Esophagus muscularis mucosa (tissue), 4 donors: ENCODE results near the gene ABCC1. TPM values are rescaled to one million over a fixed set of nuclear protein-coding genes. Genes with fewer than 3 reads are reported as not detected.
"Not testable (repeated sequence)": the region's sequence is repeated elsewhere in the genome, so short reads cannot be mapped to it uniquely, and the experiment has no call there.

Experiments
- DNase-seq: peaks from one replicate; pipeline ENCODE4 v3.0.0-alpha.2; 2017; ENCODE audit errors: extremely low spot score
- H3K27ac ChIP-seq, 4 donors: fragments of 200-600 bp; sonication (generic); replicated peaks in 1 of 4; 1 replicate in 3 of 4; 2 replicates in 1 of 4; pipeline ENCODE4 v1.5.1; 2016 to 2019; ENCODE audit warnings: mild to moderate bottlenecking in 1 of 4
- H3K27me3 ChIP-seq, 4 donors: fragments of 200-600 bp; sonication (generic); one replicate each; pipeline versions ENCODE4 v1.5.1 to v1.6.0; 2016 to 2019
- H3K36me3 ChIP-seq, 4 donors: fragments of 200-600 bp; sonication (generic); one replicate each; pipeline ENCODE4 v1.5.1; 2016 to 2019
- H3K4me1 ChIP-seq, 4 donors: fragments of 200-600 bp; sonication (generic); one replicate each; pipeline ENCODE4 v1.5.1; 2016 to 2019
- H3K4me3 ChIP-seq, 4 donors: fragments of 200-600 bp; sonication (generic); 1 replicate in 2 of 4; 2 replicates in 2 of 4; pipeline ENCODE4 v1.5.1; 2016 to 2019; ENCODE audit warnings: mild to moderate bottlenecking in 4 of 4, moderate library complexity in 1 of 4
- H3K9me3 ChIP-seq, 4 donors: fragments of 200-600 bp; sonication (generic); 1 replicate in 3 of 4; 2 replicates in 1 of 4; pipeline ENCODE4 v1.5.1; 2016 to 2019
- CTCF ChIP-seq, 3 experiments: fragments of 200-600 bp in 2 of 3; fragments of 450-650 bp in 1 of 3; sonication (generic) in 2 of 3; IDR thresholded peaks; one replicate each; pipeline ENCODE4 v1.5.1; 2017 to 2019; ENCODE audit warnings: antibody characterized with exemption in 3 of 3, mild to moderate bottlenecking in 2 of 3, moderate library complexity in 1 of 3
- EP300 ChIP-seq: sonication (generic); formaldehyde crosslinking; IDR thresholded peaks from one replicate; pipeline ENCODE4 v1.6.1; 2017; ENCODE audit warnings: antibody characterized with exemption
- POLR2A ChIP-seq: fragments of 450-650 bp; IDR thresholded peaks from one replicate; pipeline ENCODE4 v1.6.1; 2017; ENCODE audit warnings: antibody characterized with exemption, moderate library complexity, mild to moderate bottlenecking, low read depth
- POLR2AphosphoS5 ChIP-seq, 2 donors: sonication (generic); formaldehyde crosslinking; IDR thresholded peaks; one replicate each; pipeline ENCODE4 v1.6.1; 2017; ENCODE audit warnings: antibody characterized with exemption in 2 of 2
- WGBS: methylation state at CpG from one replicate; pipeline ENCODE4 v1.1.5; 2018; 5-methylcytosine and 5-hydroxymethylcytosine counted together
- intact Hi-C: fragments of 100-400 bp; cut with DNase I; formaldehyde crosslinking; loops from one replicate; pipeline ENCODE4 v1.15.1; 2023
- total RNA-seq, 4 donors: library from RNA; depleted of rRNA; stranded (reverse); fragments of >200 nt; gene quantifications; one replicate each; pipeline versions ENCODE4 v1.1.0 to v1.2.1, GENCODE V29; 2016

Gene ABCC1
- total RNA-seq, 4 donors from 2014 or later: 61.8 to 141 (median 103) TPM

GRCh38 chr16:16096858-16097213, 147.4 kb downstream of the ABCC1 start:
- intact Hi-C loops: no loop called here
- Histone ChIP-seq H3K9me3 (no peaks in the 10 kb centered on the region), H3K27me3 (no peaks in the 10 kb centered on the region), H3K27ac (peak overlapping the region; percentile 87 to 90 (median 88)), H3K36me3 (peaks cover 7 to 43% (median 28%) of the 10 kb centered on the region in 4 donors), H3K4me1 (peaks cover 18 to 100% (median 98%) of the 10 kb centered on the region in 4 donors), H3K4me3 (no peak overlapping the region)
- TF ChIP-seq CTCF (IDR thresholded peaks at IDR 0.05) (no peak), POLR2AphosphoS5 (IDR thresholded peaks at IDR 0.05) (no peak), EP300 (no peak), POLR2A (no peak)
- 51% methylated on average over 3 of the region's 3 CpGs for WGBS
- no peak for DNase-seq

- peaks cover 13 to 89% (median 88%) of the 10 kb centered on the region in 4 donors for H3K4me1 ChIP-seq
- no peak overlapping the region for H3K4me3 ChIP-seq
- intact Hi-C loops: no loop called here
- no peak for DNase-seq
- H3K9me3 ChIP-seq: no peaks in the 10 kb centered on the region
- TF ChIP-seq EP300 (no peak), CTCF (IDR thresholded peaks at IDR 0.05) (no peak), POLR2A (no peak), POLR2AphosphoS5 (IDR thresholded peaks at IDR 0.05) (no peak)
- 90% methylated on average over 4 of the region's 4 CpGs for WGBS
- H3K27me3 ChIP-seq: no peaks in the 10 kb centered on the region
- peak overlapping the region; percentile 87 to 90 (median 88) for H3K27ac ChIP-seq
- H3K36me3 ChIP-seq: peaks cover 30 to 64% (median 42%) of the 10 kb centered on the region in 4 donors
Observed at GRCh38 chr16:16099320-16099719, 149.9 kb downstream of the ABCC1 start.

GRCh38 chr16:16100631-16101030, 151.2 kb downstream of the ABCC1 start:
- intact Hi-C loops: no loop called here
- H3K9me3 ChIP-seq: no peaks in the 10 kb centered on the region
- WGBS: 61% methylated on average over 8 of the region's 8 CpGs
- no peak overlapping the region for H3K4me3 ChIP-seq
- H3K27ac ChIP-seq: peak overlapping the region; percentile 87 to 90 (median 88)
- peaks cover 13 to 80% (median 75%) of the 10 kb centered on the region in 4 donors for H3K4me1 ChIP-seq
- H3K36me3 ChIP-seq: peaks cover 39 to 64% (median 54%) of the 10 kb centered on the region in 4 donors
- H3K27me3 ChIP-seq: no peaks in the 10 kb centered on the region
- no peak for DNase-seq
- TF ChIP-seq POLR2AphosphoS5 (IDR thresholded peaks at IDR 0.05) (no peak), CTCF (IDR thresholded peaks at IDR 0.05) (no peak)

- H3K9me3 ChIP-seq: no peaks in the 10 kb centered on the region
- peaks cover 39 to 74% (median 55%) of the 10 kb centered on the region in 4 donors for H3K36me3 ChIP-seq
- no peak overlapping the region for H3K4me3 ChIP-seq
- peak overlapping the region; percentile 87 to 90 (median 88) for H3K27ac ChIP-seq
- no peaks in the 10 kb centered on the region for H3K27me3 ChIP-seq
- WGBS: 94% methylated on average over 5 of the region's 5 CpGs
- TF ChIP-seq EP300 (no peak), POLR2A (no peak), CTCF (IDR thresholded peaks at IDR 0.05) (no peak), POLR2AphosphoS5 (IDR thresholded peaks at IDR 0.05) (no peak)
- DNase-seq: no peak
- intact Hi-C loops: no loop called here
- peaks cover 6 to 72% (median 68%) of the 10 kb centered on the region in 4 donors for H3K4me1 ChIP-seq
Observed at GRCh38 chr16:16101585-16101984, 152.2 kb downstream of the ABCC1 start.

- H3K36me3 ChIP-seq: peaks cover 39 to 75% (median 58%) of the 10 kb centered on the region in 4 donors
- TF ChIP-seq POLR2AphosphoS5 (IDR thresholded peaks at IDR 0.05) (peak in 1 of 2 donors; percentile 13), POLR2A (no peak), EP300 (no peak), CTCF (IDR thresholded peaks at IDR 0.05) (no peak)
- intact Hi-C loops: no loop called here
Observed at GRCh38 chr16:16102738-16103137, 153.3 kb downstream of the ABCC1 start.

GRCh38 chr16:16104132-16104803, 154.9 kb downstream of the ABCC1 start:
- 92% methylated on average over 16 of the region's 16 CpGs for WGBS
- intact Hi-C loops, H3K27me3 ChIP-seq, DNase-seq, H3K4me3 ChIP-seq, H3K9me3 ChIP-seq: not testable (repeated sequence)
- Histone ChIP-seq H3K4me1 (peaks cover 0 to 72% (median 68%) of the 10 kb centered on the region in 4 donors), H3K27ac (peak overlapping the region; percentile 51 to 90 (median 88)), H3K36me3 (peaks cover 32 to 76% (median 48%) of the 10 kb centered on the region in 4 donors)

More at GRCh38 chr16:16102738-16103137, 153.3 kb downstream of the ABCC1 start:
- H3K27ac ChIP-seq: peak overlapping the region; percentile 87 to 90 (median 88)
- H3K9me3 ChIP-seq: no peaks in the 10 kb centered on the region
- DNase-seq: no peak
- no peaks in the 10 kb centered on the region for H3K27me3 ChIP-seq
- no peak overlapping the region for H3K4me3 ChIP-seq
- WGBS: 80% methylated on average over 4 of the region's 4 CpGs
- peaks cover 0 to 71% (median 68%) of the 10 kb centered on the region in 4 donors for H3K4me1 ChIP-seq

GRCh38 chr16:16104804-16105141, 155.4 kb downstream of the ABCC1 start:
- H3K36me3 ChIP-seq: peaks cover 32 to 79% (median 50%) of the 10 kb centered on the region in 4 donors
- H3K4me1 ChIP-seq: peaks cover 0 to 72% (median 68%) of the 10 kb centered on the region in 4 donors
- H3K4me3 ChIP-seq, DNase-seq, intact Hi-C loops, H3K27me3 ChIP-seq, H3K9me3 ChIP-seq: not testable (repeated sequence)
- H3K27ac ChIP-seq: peak overlapping the region; percentile 51 to 90 (median 88)
- 96% methylated on average over 11 of the region's 21 CpGs for WGBS
